GM21576 (cell line): Measurements from ENCODE around the gene IARS1.

Source experiments
- ATAC-seq: cut with Tn5 transposase; IDR thresholded peaks from one replicate; pipeline ENCODE4 v1.9.1; 2021; ENCODE audit warnings: mild to moderate bottlenecking, moderate library complexity; ENCODE audit not compliant: unreplicated experiment

The IARS1 gene

DNA sequence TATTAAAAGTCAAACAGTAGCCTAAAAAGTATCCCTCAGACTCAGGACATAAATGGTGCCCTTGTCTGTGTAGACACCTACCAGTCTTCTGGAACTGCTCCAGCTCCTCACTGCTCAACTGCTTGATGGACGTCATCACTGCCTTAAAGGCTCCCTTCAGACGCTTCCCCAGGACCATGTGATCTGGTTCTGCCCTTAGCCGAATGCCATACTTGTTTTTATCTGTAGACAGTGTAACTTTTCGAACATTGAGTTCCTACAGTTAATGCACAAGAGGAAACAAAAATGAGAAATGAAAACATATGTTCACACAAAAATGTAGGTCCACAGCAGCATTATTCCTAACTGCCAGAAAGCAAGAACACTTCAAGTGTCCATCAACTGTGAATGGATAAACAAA is 46.2 kb downstream of the IARS1 start:
- no peak for ATAC-seq

DNA sequence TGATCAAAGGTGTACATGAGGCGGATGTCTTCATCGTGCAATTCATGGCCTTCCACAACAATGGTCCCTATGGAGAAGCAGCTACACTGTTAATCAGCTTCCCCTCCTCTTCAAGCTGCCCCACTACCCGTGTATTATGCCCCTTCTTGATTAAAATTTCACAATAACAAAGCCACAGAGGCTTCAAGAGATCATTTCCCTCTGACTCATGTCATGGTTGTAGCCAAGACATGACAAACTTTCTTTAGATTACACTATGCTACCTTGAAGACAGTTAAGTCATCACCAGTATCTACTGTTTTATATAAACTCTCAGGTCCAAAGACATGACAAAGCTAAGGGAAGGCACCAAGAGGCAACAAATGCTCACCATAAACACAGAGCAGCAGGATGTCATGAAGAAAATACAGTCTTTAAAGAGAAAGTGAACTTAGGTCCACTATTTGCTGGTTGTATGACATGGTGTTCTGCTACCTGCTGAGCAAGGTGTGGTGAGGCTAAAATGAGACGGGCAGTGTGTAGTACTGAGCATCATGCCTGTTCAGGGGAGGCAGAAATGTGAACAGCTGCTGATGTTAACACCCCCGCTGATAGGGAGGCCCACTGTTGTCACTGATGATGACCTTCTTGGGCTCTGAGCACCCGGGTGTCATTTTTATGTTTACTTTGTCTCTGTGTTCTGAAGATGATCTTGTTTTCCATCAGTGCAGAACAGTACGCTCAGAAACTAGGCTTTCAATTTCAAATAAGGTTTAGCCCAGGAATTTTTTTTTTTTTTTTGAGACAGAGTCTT is 48.3 kb downstream of the IARS1 start:
- no peak for ATAC-seq
